Activated gamma-delta T cell treated with Interleukin-2 at 50 U/mL for 16 hours (primary cell): ENCODE data around the gene OMA1.
"Not testable (repeated sequence)": the region's sequence is repeated elsewhere in the genome, so short reads cannot be mapped to it uniquely, and the experiment has no call there.

ENCODE experiments used
- DNase-seq: peaks from one replicate; pipeline ENCODE4 v3.0.0-alpha.2; 2020

Gene OMA1

GRCh38 chr1:58546520-58547308 is at the start of gene OMA1:
Gene OMA1, minus strand, starts transcription at chr1:58546726. Its CDS starts 7,432 bp downstream, at chr1:58539294.
- peak; percentile 97 for DNase-seq

- no peak for DNase-seq
Observed at GRCh38 chr1:58594546-58594945, 48.0 kb upstream of the OMA1 start.

GRCh38 chr1:58592522-58593134 is 46.1 kb upstream of the OMA1 start:
- DNase-seq: no peak

- no peak for DNase-seq
Observed at GRCh38 chr1:58591806-58592205, 45.3 kb upstream of the OMA1 start.

GRCh38 chr1:58590019-58590418 is 43.5 kb upstream of the OMA1 start:
- DNase-seq: no peak

GRCh38 chr1:58588396-58588795 is 41.9 kb upstream of the OMA1 start:
- DNase-seq: no peak

- DNase-seq: no peak
Observed at GRCh38 chr1:58587667-58588066, 41.1 kb upstream of the OMA1 start.

GRCh38 chr1:58586271-58586670 is 39.7 kb upstream of the OMA1 start:
- no peak for DNase-seq

GRCh38 chr1:58585581-58586151 is 39.1 kb upstream of the OMA1 start:
- DNase-seq: no peak

- no peak for DNase-seq
Observed at GRCh38 chr1:58585166-58585565, 38.6 kb upstream of the OMA1 start.

- no peak for DNase-seq
Observed at GRCh38 chr1:58584082-58584895, 37.8 kb upstream of the OMA1 start.

- no peak for DNase-seq
Observed at GRCh38 chr1:58583496-58583895, 37.0 kb upstream of the OMA1 start.

GRCh38 chr1:58582143-58582542 is 35.6 kb upstream of the OMA1 start:
- not testable (repeated sequence) for DNase-seq

- no peak for DNase-seq
Observed at GRCh38 chr1:58581641-58582040, 35.1 kb upstream of the OMA1 start.

GRCh38 chr1:58580186-58580585 is 33.7 kb upstream of the OMA1 start:
- DNase-seq: no peak

- DNase-seq: no peak
Observed at GRCh38 chr1:58577654-58578030, 31.1 kb upstream of the OMA1 start.

- DNase-seq: no peak
Observed at GRCh38 chr1:58576727-58577653, 30.5 kb upstream of the OMA1 start, which contains the start of gene TACSTD2. Gene TACSTD2, minus strand, starts transcription at chr1:58577252. Its CDS starts 96 bp downstream, at chr1:58577156.

- DNase-seq: no peak
Observed at GRCh38 chr1:58576325-58576726, 29.8 kb upstream of the OMA1 start.

GRCh38 chr1:58575551-58576324 is 29.2 kb upstream of the OMA1 start:
- no peak for DNase-seq

- no peak for DNase-seq
Observed at GRCh38 chr1:58574816-58575215, 28.3 kb upstream of the OMA1 start.
